ENCODE measurements around the gene RALGPS2. TPM values are rescaled to one million over a fixed set of nuclear protein-coding genes. Genes with fewer than 3 reads are reported as not detected.

Gene RALGPS2
- total and polyA plus RNA-seq, 9 of the 15 experiments (the other 6 are each of a cell fraction or from before 2014, with no cell fraction given) = 0.28 to 6.5 (median 2.6) TPM

GRCh38 chr1:178768423-178768822 is 43.4 kb downstream of the RALGPS2 start (continued):
- TF ChIP-seq ARID3A (IDR thresholded peaks at IDR 0.05; ENCODE audit: borderline replicate concordance, low read depth, low read length) = 0 out of 2 replicates have a peak, but pooled peaks have one; percentile 20
- TF ChIP-seq PBX2 (CRISPR knock-in tag; IDR thresholded peaks at IDR 0.05; ENCODE audit: low read depth) = no peak
- TF ChIP-seq PBX2 (tag; conservative IDR thresholded peaks at IDR 0.05; ENCODE audit: low read depth) = no peak
- peak; percentile 50; the same call in 1 of the 2 replicates for TF ChIP-seq KLF16 (IDR thresholded peaks at IDR 0.05)
- TF ChIP-seq HMBOX1 (IDR thresholded peaks at IDR 0.05) = no peak
